ENCODE data around the gene ZNF438.

ZNF438 gene

DNA sequence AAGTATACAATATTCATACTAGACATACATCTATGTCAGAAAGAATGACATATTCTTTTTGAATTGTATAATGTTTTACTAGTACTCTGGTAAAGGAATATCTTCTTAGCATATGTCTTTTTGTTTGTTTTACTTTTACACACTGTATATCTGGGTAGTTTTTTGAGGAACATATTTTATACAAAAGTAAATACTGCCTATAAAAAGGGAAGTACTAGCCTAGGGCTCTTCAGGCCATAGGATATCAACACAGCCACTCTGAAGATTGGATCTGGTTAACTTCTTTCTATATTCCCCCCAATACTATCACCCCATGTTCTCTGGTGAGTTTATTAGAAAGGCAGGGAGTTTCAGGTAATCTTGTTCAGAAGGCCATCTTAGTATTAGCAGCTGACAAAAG is 134.6 kb downstream of the ZNF438 start:
- in situ Hi-C loops (cut with HindIII; ENCODE audit: low sequenced_read_pairs) = no loop called here

DNA sequence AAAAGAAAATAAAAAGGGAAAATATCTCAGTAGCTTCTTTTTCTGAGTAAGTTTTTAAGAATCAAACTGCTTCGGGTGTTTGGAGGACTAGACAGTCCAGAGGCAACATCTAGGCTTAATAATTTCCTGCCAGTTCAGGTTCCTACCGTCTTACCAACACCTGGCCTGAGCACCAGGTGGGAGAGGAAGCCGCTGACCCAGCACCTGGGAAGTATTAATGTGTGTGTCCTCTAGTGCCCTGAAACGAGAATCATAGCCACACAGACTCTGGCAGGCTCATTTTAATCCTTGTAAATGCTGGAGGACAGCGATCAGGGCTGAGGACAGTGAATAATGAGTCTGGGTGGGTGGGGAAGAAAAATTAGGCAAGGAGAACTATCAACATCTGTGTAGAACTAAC is 137.4 kb downstream of the ZNF438 start:
- in situ Hi-C loops (cut with HindIII; ENCODE audit: low sequenced_read_pairs) = no loop called here

DNA sequence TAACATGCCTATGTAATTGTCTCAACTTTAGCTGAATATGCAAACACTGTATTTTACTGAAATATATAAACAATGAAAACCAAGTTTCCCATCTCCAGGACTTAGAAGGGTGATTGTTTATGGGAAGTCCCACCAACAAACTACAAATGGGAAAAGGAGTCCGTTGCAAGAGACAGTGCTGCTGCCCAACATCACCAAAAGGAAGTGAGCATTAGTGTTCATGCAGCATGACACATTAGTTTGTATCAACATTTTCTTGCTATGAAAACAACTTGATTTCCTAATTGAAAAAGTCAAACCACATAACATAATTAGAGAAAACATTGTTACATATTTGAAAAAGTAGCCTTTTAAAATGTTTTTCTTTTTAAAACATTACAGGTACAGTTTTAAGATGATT is 138.5 kb downstream of the ZNF438 start:
- in situ Hi-C loops (cut with HindIII; ENCODE audit: low sequenced_read_pairs) = no loop called here

GRCh38 chr10:30887839-30888238 is 143.8 kb downstream of the ZNF438 start:
- in situ Hi-C loops (cut with HindIII; ENCODE audit: low sequenced_read_pairs) = no loop called here

DNA sequence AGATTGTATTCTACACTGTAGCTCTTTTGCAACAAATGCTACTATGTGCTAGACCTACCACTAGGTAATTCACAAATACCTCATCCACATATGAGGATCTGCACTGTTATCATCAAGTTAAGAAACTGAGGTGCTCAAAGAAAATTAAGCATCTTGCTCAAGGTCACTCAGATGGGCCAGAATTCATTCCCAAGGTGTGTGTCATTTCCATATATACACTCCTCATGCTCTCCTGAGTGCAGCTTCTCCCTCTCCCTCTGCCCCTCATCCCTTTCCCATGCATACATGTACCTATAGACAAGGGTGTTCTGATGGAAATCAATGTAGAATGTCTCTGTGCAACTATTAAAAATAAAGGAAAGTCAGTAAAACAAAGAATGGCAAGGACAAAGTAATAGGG is 146.2 kb downstream of the ZNF438 start:
- in situ Hi-C loops (cut with HindIII; ENCODE audit: low sequenced_read_pairs) = no loop called here

DNA sequence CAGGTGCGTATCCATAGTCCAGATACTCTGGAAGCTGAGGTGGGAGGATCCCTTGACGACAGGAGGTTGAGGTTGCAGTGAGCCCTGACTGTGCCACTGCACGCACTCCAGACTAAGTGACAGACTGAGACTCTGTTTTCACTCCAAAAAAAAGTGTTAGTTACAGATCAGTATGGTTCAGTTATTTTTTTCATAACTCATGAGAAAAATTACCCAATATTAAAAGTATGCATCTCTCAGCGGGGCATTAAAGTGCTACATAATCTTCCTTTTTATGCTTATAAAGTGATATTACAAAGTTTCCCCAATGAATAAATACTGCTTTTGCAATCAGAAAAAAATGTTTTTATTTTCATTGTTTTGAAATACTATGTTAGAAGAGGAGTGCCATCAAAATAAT is 147.9 kb downstream of the ZNF438 start:
- in situ Hi-C loops (cut with HindIII; ENCODE audit: low sequenced_read_pairs) = no loop called here

GRCh38 chr10:30883116-30883515 is 148.5 kb downstream of the ZNF438 start:
- in situ Hi-C loops (cut with HindIII; ENCODE audit: low sequenced_read_pairs) = no loop called here

GRCh38 chr10:30882281-30882680 is 149.4 kb downstream of the ZNF438 start:
- in situ Hi-C loops (cut with HindIII; ENCODE audit: low sequenced_read_pairs) = no loop called here

DNA sequence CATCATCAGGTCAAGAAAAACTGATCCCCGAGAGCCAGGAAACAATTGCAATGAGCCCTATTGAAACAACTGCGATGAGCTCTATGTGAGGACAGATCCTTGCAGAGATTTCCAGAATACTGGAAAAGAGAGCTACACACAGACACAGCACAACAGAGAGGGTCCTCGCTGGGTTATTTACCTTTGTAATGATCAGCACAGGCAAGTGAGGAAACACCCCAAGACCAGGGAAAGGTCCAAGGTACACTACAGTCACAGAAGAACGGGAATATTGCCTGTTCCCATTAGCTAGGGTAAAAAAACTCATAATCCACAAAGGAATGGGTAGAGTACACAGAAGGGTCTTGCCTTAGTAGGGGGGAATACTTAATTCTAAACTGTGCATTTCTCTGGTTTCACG is 152.7 kb downstream of the ZNF438 start:
- in situ Hi-C loops (cut with HindIII; ENCODE audit: low sequenced_read_pairs) = no loop called here

- in situ Hi-C loops (cut with HindIII; ENCODE audit: low sequenced_read_pairs) = no loop called here
These were observed 154.6 kb downstream of the ZNF438 start for GRCh38 chr10:30877111-30877510.

DNA sequence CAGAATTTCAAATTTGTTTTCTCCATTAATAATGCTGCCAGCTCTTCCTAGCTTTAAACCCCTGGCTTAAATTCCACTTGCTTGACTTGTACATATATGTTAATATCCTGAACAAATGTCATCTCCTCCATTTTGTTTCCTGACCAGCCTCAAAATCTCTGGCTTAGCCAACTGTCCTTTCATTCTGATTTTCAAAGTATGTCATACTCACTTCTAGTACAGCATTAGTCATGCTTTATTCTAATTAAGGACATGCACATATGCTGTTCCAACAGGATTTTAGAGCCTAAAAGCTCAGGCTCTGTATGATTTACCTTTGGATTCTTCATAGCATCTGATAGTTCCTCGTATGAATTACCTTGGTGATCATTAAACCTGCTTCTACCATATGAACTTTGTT is 158.3 kb downstream of the ZNF438 start:
- in situ Hi-C loops (cut with HindIII; ENCODE audit: low sequenced_read_pairs) = no loop called here

GRCh38 chr10:30870896-30871295 is 160.8 kb downstream of the ZNF438 start:
- in situ Hi-C loops (cut with HindIII; ENCODE audit: low sequenced_read_pairs) = no loop called here

DNA sequence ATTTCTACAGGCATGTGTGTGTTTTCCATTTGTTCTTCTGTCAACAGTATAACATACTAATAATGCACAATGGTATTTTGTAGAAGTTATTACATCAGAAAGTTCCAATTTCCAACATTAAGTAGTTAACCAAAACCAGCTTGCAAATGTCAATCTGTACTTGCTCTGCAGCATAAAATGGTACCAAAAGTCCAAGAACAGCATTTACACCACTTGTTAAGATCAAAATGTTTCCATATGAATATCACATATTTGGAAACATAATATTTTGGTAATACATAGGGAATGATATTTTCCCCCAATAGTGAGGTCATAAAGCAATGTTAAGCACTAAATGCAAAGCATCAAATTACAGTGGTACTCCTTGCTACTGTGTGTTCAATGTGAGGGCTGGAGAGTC is 162.1 kb downstream of the ZNF438 start:
- in situ Hi-C loops (cut with HindIII; ENCODE audit: low sequenced_read_pairs) = no loop called here

DNA sequence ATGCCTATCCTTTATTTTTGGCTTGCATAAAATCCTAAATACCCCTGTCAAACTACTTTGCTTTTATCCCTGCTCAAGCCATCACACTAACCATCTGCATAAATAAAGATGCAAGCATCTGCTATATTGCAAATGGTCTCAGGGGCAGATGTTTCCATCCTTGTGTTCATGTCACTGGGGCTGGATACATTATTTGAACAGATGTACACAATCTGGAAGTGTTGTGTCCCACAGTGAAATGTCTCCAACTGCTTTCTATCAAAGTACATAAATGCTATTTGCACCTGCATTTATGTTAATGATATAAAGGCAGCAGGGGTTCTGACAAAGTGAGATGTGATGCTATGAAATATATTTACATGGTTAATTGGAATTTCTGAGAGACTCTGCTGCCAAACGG is 163.1 kb downstream of the ZNF438 start:
- in situ Hi-C loops (cut with HindIII; ENCODE audit: low sequenced_read_pairs) = no loop called here

- in situ Hi-C loops (cut with HindIII; ENCODE audit: low sequenced_read_pairs) = no loop called here
These were observed 164.8 kb downstream of the ZNF438 start for GRCh38 chr10:30866896-30867295.

DNA sequence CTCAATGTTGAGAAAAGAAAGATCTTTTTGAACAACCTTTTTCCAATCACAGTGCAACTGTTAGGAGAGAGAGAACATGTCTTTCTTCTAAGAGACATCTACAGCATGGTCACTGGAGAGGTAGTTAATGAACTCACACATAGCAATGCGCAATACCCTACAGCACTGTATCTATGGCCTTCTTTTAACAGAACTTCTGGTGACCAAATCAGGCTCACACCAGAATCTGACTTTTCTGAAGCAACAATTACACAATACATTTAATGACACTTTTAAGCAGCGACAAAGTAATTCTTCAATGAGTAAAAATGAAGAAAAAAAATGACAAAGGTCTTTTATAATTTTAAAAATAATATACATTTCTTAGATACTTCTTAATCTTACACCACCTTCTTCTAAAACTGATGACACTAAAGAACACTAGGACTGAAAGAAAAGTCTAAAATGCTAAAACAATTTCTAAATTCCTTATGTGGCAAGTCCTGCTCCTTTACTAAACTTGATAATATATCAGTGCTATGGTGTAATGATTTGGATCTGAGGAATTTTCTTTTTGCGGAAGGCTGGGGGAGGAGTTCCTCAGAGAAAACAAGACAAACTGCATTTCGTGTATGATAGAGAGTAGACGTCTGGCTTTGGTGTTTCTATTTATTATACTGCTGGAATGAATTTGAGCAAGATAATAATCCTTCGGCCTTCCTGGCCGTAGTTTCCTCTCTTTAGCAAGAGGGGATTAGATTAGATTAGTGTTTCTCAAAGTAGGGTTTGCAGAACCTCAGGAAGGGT is 166.3 kb downstream of the ZNF438 start:
- in situ Hi-C loops (cut with HindIII; ENCODE audit: low sequenced_read_pairs) = no loop called here

DNA sequence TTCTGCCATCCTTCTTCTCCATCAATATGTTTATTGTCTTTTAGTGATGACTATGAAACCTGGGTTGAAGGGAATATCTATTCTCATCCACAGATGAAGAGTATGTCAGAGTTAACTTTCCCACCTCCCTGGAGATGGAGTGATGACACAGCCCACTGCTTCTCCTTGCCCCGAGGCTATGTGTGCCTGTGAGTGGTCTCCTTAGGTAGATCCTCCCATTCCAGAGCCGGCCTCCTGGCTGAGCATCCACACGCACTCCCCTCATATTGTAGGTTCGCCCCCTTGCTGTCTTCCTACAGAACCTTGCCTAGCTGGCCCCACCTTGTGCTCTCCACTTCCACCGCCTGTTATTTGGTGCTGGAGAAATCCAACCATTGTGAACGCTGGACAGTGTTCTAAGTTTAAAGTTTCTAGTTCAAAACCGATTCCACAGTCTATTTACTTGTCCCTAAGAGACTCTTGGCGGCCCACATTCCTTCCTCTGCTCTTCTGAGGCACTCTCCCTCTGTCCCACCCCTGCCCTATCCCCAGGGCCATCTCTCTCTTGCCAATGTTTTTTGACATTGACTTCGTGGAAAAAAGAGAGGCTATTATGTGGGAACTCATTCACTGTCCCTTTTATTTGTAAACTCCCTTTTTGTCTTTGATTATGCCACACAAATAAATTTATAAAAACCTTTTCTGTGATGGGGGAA is 168.0 kb downstream of the ZNF438 start:
- in situ Hi-C loops (cut with HindIII; ENCODE audit: low sequenced_read_pairs) = no loop called here

- in situ Hi-C loops (cut with HindIII; ENCODE audit: low sequenced_read_pairs) = no loop called here
These were observed 169.2 kb downstream of the ZNF438 start for GRCh38 chr10:30862486-30862885.

DNA sequence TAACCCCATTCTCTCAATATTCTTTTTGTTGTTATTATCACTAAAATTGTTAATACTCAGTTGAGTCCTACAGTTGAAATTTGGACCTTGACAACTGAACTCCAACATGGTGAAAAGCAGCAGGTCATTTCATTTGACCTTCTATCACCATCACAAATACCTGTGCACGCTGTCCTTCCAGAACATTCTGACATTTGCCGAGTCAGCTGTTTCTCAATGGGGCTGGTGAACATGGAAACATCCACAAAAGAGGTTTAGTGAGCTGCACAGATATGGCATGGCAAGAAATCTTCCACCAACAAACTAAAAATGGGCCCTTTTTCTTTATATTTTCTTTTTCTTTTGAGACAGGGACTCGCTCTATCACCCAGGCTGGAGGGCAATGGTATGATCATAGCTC is 169.7 kb downstream of the ZNF438 start:
- in situ Hi-C loops (cut with HindIII; ENCODE audit: low sequenced_read_pairs) = no loop called here

GRCh38 chr10:30861221-30861620 is 170.4 kb downstream of the ZNF438 start:
- in situ Hi-C loops (cut with HindIII; ENCODE audit: low sequenced_read_pairs) = no loop called here

DNA sequence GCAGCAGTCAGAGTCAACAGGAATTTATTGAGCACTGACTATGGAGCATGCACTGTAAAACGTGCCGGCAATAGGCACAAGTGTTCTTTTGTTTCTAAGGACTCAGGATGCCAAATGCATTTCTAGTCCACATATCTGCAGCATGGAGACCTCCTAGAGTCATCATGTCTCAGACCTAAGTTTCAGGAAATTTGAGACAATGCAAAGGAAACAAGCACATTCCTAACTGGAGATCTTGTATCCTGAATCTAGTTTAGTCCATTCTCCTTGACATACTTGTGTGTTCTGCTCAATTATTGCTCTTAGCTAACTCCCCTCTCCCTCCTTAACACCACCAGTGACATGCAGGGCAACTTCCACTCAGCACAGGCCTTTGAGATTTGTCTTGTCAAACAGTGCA is 173.2 kb downstream of the ZNF438 start:
- in situ Hi-C loops (cut with HindIII; ENCODE audit: low sequenced_read_pairs) = no loop called here

DNA sequence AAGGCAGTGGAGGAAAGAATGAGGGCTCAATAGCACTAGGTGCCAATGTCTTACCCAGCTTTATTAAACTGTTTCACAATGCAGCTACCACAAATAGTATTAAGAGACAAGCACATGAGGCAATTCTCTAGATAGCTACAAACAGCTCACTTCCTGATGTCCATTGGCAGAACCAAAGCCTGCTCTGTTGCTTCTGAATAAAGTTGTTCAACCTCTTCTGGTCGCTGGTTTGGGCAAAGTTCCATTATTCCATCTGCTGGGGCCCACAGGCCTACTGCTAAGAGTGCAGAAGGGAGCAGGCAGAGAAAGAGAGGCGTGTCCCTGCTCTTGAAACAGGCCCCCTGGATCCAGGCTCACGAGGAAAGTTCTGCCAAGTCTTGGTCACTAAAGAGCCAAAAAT is 173.9 kb downstream of the ZNF438 start:
- in situ Hi-C loops (cut with HindIII; ENCODE audit: low sequenced_read_pairs) = no loop called here

GRCh38 chr10:30855131-30855530 is 176.5 kb downstream of the ZNF438 start:
- in situ Hi-C loops (cut with HindIII; ENCODE audit: low sequenced_read_pairs) = no loop called here

All from DLD1 (cell line).